HG03457 (cell line): ENCODE measurements around the gene EPHA2.

Source experiments
- ATAC-seq: cut with Tn5 transposase; IDR thresholded peaks from one replicate; pipeline ENCODE4 v1.9.1; 2021; ENCODE audit warnings: moderate number of reproducible peaks; ENCODE audit not compliant: unreplicated experiment

Gene EPHA2

GRCh38 chr1:16151196-16151994 is 4.5 kb downstream of the EPHA2 start:
- no peak for ATAC-seq

- no peak for ATAC-seq
Observed at GRCh38 chr1:16150508-16150907, 5.4 kb downstream of the EPHA2 start.

DNA sequence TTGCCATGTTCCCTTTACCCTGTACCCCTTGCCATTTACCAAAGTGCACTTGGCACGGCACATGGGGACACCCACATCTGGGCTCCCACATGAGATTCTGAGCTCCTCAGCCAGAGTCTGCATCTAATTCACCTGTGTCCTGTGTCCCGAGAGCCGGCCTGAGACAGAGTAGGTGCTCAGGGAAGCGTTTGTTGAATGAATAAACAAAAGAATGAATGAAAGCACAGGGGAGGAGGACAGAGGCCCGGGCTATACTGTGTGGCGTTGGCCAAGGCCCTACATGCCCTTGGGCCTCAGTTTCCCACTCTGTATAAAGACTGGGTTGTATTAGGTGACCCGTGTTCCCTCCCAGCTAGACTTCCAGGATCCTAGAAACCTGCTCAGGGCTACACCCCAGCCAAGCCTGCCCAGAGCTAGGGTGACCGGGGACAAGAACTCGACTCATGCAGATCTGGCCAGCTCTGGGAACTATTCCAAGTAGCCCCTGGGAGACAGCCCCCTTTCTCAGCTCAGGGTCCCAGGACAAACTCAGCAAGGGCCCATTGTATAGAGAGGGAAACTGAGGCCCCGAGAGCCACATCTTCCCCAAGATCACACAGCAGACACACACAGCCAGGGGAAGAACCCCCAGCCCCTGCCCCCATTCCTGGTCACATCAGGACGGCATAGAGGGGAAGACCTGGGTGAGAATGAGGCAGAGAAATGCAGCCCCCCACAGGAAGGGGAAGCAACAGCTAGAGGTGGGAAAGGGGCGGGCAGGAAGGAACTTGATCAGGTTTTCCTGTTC is 6.0 kb downstream of the EPHA2 start:
- no peak for ATAC-seq

DNA sequence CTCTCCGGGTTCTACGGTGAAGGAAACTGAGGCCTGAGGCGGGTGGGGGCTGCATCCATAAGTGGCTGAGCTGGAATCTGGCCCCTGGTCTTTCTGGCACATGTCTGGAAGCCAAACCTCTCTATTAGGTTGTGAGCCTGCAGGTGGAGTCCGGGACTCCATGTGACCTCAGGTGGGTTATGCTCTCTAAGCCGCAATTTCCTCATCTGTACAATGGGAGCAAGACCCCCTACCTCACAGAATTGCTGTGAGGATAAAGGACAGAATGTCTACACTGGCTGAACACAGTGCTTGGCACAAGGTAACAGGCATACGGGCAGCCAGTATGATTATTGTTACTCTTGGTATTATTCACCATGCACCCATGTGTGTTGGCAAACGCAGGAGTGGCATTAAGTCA is 6.7 kb downstream of the EPHA2 start:
- ATAC-seq = no peak

DNA sequence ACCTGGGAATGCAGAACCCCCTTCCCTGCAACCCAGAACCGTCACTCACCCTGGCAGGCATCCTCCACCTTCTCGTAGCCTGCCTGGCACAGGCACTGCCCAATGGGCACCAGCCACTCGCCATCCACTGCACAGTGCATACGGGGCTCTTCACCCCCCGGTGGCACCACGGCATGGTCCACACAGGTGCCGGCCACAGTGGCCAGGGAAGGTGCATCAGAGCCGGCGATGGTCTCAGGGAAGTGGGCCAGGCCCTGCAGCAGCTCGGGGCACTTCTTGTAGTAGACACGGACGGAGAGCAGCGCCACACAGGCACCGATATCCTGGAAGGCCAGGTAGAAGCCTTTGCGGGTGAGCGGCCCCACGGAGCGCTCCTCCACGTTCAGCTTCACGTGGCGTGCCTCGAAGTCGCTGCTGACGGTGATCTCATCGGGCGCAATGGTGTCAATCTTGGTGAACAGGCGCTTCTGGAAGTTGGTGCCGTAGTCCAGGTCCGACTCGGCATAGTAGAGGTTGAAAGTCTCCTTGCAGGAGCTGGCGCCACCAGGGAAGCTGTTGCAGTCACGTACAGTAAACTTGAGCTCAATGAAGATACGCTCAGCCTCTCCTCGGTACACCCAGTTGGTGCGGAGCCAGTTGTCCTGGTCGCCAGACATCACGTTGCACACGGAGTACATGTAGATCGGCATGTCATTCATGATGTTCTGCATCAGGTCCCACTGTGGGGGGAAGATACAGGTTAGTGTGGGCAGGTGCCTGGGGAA is 7.4 kb downstream of the EPHA2 start:
- no peak for ATAC-seq

GRCh38 chr1:16147156-16147926 is 8.5 kb downstream of the EPHA2 start:
- ATAC-seq = no peak

DNA sequence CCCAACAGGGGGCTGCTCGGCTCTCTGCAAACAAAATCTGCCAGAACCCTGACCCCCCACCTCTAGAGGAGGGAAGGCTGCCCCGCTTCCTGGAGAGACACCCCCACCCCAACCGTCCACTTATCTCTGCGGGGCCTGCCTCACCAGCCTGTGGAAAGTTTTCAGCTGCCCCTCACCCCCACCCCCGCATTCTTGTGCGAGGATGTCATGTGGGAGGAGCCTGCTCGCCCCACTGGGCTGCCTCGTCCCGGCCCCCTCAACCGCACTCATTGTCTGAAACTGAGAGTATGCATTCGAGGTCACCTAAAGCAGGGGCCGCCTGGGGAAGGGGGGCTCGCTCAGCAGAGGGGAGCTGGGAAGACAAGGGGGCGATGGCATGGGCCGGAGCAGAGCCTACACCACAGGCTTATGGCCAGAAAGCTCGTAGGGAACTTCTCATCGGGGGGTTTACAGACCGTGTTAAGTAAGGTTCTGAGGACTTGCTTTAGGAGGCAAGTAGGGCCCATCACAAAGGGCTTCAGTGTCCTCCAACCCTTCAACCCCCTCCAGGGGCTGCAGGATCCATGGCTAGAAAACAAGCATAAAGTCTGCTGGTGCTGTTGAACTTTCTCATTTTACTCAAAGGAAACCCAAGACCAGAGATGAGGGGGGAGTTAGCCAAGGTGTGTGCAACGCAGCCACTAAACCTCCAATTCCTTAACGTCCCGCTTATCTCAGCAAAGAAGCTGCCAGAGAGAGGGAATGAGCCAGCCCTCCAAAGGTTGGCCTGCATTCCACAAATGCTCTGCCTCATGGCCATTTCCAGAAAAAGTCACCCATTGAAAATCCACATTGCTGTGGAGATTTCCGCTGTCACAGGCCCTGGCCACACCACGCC is 9.4 kb downstream of the EPHA2 start:
- no peak for ATAC-seq

DNA sequence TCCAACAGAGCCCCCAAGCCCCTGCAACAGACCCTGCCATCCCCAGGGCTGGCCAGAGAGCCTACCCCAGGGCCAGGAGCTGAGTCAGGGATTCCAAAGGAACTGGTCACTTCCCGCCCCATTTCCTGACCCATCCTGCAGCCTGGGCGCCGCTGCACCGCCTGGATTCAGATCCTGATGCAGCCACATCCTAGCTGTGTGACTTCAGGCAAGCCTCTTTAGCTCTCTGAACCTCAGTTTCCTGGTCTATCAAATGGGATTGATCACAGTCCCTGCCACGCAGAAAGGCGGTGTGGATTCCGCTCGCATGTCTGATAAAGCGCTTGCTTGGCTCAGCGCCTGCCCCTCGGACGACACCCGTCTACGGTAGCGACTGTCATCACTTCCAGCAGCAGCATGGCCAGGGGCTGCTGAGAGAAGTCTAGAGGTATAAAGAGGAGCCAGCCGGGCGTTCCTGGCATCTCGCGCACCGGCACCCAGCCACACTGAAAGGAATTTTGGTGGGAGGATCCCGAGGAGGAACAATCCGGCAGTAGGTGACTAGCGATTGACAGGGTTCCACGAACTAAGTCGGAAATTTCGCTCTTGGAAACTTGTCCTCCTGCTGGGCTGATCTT is 10.1 kb downstream of the EPHA2 start:
- no peak for ATAC-seq

GRCh38 chr1:16145030-16145661 is 10.7 kb downstream of the EPHA2 start:
- no peak for ATAC-seq

- ATAC-seq = no peak
Observed at GRCh38 chr1:16144325-16145029, 11.4 kb downstream of the EPHA2 start.

DNA sequence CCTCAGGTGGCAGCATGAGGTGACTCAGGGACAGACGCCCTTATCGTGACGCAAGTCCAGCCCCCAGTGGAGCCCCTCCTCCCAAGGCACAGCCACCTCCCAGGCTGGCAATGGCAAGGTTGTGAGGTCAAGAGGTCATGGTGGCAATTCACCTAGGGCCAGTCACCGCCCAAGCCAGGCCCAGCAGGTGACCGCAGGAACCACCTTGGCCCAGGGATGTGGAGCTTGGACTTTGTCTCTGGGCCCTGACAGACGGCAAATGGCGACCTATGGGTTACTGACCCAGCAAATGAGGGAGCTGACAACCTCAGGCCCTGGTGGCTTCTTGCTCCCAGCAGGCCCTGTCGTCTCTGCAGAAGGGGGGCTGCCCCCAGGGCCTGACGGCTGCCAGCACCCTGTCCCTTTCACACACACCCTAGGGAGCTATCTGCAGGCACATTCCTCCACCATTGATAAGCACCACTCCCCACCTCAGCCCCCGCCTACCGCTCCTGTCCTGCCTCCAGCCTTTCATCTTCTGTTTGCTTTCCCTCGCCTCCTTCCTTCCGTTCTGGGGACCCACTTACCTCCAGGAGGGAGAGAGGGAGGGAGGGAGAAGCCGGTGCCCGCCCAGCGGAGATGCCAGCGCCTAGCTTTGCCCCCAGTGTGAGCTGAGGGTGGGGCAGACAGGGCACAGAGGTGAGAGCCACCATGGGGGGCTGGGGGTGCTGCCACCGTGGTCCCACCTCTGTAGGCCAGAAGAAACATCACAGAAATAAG is 12.1 kb downstream of the EPHA2 start:
- ATAC-seq = no peak

GRCh38 chr1:16143005-16143565 is 12.8 kb downstream of the EPHA2 start:
- no peak for ATAC-seq

DNA sequence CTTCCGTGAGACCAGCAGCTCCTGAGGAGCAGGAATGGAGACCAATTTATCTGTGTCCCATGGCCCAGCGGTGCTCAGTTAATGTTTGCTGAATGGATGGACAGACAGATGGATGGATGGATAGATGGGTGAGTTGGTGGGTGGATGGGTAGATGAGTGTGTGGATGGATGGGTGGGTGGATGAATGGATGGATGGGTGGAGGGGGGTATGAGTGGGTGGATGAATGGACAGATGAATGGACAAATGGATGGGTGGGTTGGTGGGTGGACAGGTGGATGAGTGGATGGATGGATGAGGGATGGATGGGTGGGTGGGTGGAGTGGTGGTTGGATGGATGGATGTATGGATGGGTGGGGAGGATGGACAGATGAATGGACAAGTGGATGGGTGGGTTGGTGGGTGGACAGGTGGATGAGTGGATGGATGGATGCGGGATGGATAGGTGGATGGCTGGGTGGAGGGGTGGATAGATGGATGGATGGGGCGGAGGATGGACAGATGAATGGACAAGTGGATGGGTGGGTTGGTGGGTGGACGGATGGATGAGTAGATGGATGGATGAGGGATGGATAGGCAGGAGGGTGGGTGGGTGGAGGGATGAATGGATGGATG is 13.4 kb downstream of the EPHA2 start:
- no peak for ATAC-seq

GRCh38 chr1:16141573-16142336 is 14.1 kb downstream of the EPHA2 start:
- ATAC-seq = no peak

DNA sequence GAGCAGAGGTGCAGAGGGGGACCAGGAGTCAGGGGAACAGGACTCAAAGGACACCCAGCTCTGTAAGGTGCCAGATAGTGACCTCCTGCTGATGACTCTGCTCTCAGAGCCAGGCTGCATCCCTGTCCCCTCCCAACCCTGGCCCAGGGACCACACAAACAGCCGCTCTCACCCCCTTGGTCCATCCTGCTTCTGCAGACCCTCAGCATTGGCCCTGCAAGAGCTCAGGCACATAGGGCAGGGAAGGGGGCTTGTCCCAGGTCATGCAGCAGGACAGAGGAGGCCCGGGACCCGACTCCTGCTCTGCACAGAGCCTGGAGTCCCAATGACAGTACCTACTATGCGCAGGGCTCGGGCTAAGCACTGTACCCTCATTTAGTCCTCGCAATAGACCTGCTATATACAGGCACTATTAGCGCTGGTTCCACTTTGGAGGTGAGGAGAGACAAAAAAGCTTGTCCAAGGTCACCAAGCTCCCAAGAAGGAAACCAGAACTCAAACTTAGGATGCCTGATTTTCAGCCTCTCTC is 15.7 kb downstream of the EPHA2 start:
- no peak for ATAC-seq

DNA sequence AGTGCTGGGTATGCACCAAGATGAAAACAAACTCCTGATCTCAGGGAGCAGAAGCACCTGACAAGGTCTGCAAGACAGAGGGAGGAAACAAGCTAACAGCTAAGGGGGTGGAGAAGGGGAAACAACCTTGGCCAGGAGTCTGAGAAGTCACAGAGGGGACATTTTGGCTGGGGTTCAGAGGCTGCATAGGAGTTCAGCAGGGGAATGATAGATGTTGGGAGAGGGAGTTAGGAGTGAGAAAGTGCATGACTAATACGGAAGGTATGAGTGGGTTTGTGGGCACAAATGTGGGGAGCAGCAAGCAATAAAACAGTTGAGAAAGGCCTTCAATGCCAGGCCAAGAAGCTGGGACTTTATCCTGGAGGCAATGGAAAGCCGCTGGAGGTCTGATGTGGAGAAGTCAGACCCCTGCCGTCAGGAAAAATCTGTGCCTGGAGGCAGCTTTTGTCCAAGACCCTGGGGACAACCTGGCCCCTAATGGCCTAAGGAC is 16.4 kb downstream of the EPHA2 start:
- no peak for ATAC-seq
